ENCODE data around the gene NIN. TPM values are rescaled to one million over a fixed set of nuclear protein-coding genes. Genes with fewer than 3 reads are reported as not detected.

NIN gene
- total RNA-seq, 1 donor from 2014 or later, result 5.5 TPM

- ATAC-seq (no peak), DNase-seq (ENCODE audit: low spot score) (no peak)
Observed at GRCh38 chr14:50766338-50766886, 64.5 kb downstream of the NIN start.

- DNase-seq (ENCODE audit: low spot score) (no peak), ATAC-seq (peak; percentile 70)
Observed at GRCh38 chr14:50763382-50764007, 67.5 kb downstream of the NIN start.

- ATAC-seq (no peak), DNase-seq (ENCODE audit: low spot score) (no peak)
Observed at GRCh38 chr14:50762931-50763300, 68.0 kb downstream of the NIN start.

DNA sequence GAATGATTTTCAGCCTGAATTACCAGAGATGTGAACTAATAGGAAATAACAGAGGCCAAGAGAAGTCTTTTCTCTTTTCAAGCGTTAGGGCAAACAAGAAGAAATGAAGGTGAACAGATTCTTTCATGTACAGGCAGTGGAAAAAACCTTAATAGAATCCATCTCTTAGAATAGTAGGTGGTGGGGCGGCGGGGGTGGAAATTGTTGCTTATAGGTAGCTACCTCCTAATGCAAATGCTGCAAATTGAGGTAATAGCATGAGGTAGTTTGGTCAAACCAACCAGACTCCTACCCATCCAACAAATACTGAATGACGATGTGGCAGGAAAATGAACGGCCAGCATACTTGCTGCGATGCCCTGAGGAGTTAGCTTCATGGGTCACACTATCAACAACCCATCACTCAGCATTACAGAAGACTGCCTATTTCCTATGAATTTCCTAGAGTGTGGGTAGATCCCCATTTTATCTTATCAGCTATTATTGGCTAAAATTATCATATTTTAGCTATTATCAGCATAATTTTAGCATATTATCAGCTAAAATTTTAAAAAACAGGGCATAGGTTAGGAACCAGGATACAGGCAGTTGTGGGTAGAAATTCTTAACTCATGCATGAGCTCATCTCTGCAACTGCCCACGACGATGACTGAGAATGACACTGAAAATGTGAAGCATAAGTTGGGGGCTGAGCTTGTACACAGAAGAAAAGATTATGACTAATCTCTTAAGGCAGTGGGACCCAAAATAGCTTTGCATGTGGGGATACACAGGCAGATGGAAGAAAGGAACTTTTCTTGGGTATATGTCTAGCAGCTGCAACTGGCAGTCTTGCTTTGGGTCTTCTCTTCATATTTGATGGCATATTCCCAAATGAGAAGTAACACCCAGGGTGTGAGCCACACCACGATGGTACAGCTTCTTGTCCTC is 68.7 kb downstream of the NIN start:
- no peak for ATAC-seq
- DNase-seq (ENCODE audit: low spot score), result no peak

DNA sequence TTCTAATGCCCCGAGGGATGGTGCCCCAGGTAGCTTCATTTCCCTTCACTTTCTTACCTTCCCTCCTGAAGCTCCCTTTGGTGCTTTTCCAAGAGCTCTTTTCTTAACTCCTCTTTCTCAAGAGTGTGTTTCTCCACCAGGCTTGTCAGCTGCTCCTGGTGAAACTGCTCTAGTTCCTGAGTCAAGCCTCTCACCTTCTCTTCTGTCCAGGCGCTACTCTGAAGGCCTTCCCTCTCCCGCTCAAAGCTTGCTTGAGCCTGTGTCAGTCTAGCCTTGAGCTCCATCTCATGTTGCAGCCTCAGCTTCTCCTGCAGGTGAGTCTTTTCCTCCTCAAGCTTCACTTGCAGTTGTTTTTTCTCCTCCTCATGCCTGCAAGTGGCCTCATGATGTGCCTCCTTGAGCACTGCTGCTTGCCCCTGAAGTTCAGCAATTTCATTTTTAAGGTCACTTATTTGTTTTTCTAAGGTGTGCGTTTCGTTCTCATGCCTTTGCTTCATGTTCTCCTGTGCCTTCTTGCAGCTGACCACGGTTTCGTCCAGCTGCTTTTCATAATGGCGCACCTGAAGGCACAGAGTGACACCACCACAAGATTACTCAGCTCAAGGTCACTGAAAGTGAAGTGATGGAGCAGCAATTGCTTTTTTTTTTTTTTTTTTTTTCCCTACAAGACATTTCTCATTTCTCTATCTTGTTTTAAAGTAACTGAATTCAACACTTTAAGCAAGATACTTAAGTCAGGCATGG is 71.0 kb downstream of the NIN start:
- ATAC-seq (no peak), DNase-seq (ENCODE audit: low spot score) (no peak)

GRCh38 chr14:50758945-50759344 is 72.0 kb downstream of the NIN start:
- no peak for DNase-seq (ENCODE audit: low spot score)
- ATAC-seq, result no peak

- no peak for ATAC-seq
- DNase-seq (ENCODE audit: low spot score), result no peak
Observed at GRCh38 chr14:50758305-50758704, 72.7 kb downstream of the NIN start.

GRCh38 chr14:50757702-50758101 is 73.3 kb downstream of the NIN start:
- DNase-seq (ENCODE audit: low spot score) (no peak), ATAC-seq (no peak)

- DNase-seq (ENCODE audit: low spot score) (no peak), ATAC-seq (no peak)
Observed at GRCh38 chr14:50756300-50756699, 74.7 kb downstream of the NIN start.

GRCh38 chr14:50750323-50750722 is 80.6 kb downstream of the NIN start:
- no peak for ATAC-seq
- DNase-seq (ENCODE audit: low spot score), result no peak

GRCh38 chr14:50745401-50746058 is 85.4 kb downstream of the NIN start:
- DNase-seq (ENCODE audit: low spot score), result no peak
- ATAC-seq, result no peak

- ATAC-seq (no peak), DNase-seq (ENCODE audit: low spot score) (no peak)
Observed at GRCh38 chr14:50744231-50744630, 86.7 kb downstream of the NIN start.

- DNase-seq (ENCODE audit: low spot score), result no peak
- no peak for ATAC-seq
Observed at GRCh38 chr14:50741567-50741966, 89.4 kb downstream of the NIN start.

- ATAC-seq, result no peak
- DNase-seq (ENCODE audit: low spot score), result no peak
Observed at GRCh38 chr14:50740856-50741255, 90.1 kb downstream of the NIN start.

DNA sequence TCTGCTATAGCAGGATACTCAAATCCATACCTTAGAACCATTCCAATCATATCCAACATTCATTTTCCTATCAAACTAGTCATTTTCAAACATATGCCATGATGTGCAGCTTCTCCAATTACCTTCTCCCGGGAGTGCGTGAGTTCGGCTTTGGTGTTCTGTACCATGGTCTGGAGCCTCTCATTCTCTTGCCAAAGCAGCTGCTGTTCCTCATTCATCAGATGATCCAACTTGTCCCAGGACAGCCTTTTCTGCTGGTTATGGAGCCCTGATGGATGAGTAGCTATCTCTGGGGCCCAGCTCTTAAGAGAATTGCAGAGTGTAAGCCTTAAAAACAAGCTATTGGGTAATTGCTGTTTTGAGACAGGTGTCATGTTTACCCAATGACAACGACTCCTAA is 91.8 kb downstream of the NIN start:
- ATAC-seq (peak; percentile 38), DNase-seq (ENCODE audit: low spot score) (no peak)

DNA sequence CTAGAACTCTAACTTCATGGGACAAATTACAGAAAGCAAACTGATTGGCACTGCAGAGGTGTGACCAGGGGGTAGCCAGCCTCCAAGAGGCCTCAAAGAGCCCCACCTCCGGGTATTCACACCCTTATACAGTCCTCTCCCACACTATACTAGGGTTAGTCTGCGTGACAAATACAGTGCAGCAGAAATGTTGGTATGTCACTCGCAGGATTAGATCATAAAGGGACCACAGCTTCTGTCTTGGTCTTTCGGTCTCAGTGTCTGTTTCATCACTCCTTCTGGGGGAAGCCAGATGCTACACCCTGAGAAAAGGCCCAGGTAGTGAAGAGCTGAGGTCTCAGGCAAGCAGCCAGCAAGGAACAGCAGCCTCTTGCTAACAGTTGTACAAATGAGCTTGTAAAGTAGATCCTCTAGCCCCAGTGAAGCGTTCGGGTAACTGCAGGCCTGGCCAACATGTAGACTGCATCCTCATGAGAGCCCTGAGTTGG is 94.0 kb downstream of the NIN start:
- ATAC-seq (no peak), DNase-seq (ENCODE audit: low spot score) (no peak)

- ATAC-seq (no peak), DNase-seq (ENCODE audit: low spot score) (no peak)
Observed at GRCh38 chr14:50734950-50735695, 95.8 kb downstream of the NIN start.

DNA sequence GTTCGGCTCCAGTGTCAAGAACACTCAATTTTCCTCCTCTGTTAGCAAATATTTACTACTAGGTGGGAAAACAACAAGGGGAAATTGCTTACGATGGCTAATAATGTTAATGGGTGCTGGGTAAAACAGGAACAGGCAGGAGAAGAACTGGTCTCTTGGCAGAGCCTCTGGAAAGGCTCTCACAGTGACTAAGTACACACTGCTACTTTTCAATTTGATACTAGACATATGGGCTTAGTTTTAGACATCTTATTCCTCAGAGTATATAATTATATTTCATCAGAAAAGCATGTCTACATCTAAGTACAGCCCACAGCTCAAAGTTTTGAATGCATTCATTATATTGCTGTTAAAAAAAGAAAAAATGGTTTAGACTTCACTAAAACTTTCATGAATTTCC is 97.5 kb downstream of the NIN start:
- no peak for ATAC-seq
- DNase-seq (ENCODE audit: low spot score), result no peak

GRCh38 chr14:50728836-50729235 is 102.1 kb downstream of the NIN start:
- DNase-seq (ENCODE audit: low spot score) (no peak), ATAC-seq (no peak)
